Activated CD8-positive, alpha-beta memory T cell treated with anti-CD3 and anti-CD28 coated beads for 24 hours (primary cell): ENCODE results near the gene PLA2G4E.

Source experiments
- DNase-seq: peaks from one replicate; pipeline ENCODE4 v3.0.0-alpha.2; 2020

Gene PLA2G4E, protein sequence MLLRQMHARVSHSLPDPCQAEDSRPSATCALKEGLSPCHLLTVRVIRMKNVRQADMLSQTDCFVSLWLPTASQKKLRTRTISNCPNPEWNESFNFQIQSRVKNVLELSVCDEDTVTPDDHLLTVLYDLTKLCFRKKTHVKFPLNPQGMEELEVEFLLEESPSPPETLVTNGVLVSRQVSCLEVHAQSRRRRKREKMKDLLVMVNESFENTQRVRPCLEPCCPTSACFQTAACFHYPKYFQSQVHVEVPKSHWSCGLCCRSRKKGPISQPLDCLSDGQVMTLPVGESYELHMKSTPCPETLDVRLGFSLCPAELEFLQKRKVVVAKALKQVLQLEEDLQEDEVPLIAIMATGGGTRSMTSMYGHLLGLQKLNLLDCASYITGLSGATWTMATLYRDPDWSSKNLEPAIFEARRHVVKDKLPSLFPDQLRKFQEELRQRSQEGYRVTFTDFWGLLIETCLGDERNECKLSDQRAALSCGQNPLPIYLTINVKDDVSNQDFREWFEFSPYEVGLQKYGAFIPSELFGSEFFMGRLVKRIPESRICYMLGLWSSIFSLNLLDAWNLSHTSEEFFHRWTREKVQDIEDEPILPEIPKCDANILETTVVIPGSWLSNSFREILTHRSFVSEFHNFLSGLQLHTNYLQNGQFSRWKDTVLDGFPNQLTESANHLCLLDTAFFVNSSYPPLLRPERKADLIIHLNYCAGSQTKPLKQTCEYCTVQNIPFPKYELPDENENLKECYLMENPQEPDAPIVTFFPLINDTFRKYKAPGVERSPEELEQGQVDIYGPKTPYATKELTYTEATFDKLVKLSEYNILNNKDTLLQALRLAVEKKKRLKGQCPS

DNA sequence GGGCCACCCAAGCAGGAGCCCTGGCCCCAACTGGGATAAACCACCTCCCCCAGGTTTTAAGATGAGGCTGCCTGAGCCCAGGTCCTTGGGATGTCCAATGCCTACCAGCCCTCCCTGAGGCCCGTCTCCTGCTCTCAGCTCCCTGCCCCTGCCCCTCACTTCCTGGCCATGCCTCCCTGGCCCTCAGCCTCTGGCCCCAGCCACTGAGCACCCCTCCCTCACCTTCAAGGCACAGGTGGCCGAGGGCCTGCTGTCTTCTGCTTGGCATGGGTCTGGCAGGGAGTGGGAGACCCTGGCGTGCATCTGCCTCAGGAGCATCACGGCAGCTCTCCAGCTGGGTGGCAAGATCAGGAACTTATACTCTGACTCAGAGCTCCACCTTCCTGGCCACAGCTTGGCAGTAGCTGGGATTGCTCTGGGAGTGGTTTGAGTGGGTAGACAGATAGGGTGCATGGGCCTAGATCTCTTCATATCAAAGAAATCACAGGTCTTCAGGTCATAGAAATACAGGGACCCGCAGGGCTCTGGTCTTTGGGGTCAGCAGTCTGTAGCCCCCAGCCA lies at the start of gene PLA2G4E:
PLA2G4E (minus strand) TSS at position 330 of the 561 bp plus-strand sequence; CDS start at position 318, 12 bp downstream.
- DNase-seq: no peak

DNA sequence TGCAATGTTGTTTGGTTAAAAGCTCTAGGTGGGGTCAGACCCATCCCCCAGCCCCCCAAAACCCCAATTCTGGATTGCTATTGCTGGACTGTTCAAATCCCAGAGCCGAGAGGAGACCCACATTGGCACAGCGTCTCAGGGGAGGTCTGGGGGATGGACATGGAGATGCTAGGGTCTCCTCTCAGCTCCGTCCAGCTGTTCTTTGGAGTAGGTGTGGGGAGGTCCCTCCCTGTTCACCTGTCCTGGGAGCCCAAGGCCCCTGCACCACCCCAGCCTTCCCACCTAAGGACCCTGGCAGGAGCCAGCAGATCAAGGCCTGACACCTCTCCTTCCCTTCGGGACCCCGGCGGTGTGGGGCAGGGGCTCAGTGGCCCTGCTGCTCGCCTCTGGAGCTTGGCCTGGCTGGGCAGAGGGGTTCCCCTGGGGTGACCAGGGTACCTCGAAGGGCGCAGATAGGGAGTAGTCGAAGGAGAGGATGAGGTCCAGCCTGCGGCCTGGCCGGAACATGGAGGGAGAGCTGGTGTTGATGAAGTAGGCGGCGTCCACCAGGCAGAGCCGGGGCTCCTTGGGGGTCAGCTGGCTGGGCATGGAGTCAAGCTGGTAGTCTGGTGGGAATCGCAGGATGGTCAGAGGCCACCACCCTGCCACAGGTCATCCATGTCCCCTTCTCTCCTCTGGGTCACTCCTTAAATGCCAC lies 49.6 kb upstream of the PLA2G4E start:
- no peak for DNase-seq

DNA sequence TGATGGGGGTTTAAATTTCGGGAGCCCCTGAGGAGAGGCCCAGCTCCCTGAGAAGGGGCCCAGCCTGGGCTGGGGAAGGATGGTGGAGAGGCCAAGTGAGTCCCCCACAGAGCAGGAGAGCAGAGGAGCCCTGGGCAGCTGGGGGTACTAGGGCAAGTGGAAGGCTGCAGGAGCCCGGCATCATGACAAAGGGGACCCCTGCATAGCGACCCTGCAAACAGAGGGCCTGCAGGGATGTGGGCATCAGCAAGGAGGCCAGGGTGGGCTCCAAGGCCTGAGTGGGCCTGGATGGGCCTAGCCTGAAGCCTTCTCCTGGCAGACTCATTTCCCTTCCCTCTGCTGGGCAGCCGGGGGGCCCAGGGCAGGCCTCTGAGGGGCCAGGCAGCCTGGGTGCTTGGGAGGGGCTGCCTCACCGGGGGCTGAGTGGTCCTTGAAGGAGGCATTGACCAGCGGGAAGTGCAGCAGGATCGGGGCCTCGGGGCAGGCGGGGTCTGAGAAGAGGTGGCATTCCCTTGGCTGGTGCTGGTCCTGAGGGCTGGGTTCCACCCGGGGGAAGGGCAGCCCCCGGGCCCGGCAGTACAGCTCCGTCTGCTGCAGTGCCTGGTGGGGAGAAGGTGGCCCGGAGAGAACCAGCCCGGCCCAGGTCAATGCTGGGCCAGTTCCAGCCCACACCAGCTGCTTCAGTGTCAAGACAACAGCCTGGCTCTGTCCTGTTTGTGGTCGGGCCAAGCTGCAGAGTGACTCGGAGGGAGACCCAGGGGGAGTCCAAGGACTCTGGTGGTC lies 48.8 kb upstream of the PLA2G4E start:
- DNase-seq: no peak

DNA sequence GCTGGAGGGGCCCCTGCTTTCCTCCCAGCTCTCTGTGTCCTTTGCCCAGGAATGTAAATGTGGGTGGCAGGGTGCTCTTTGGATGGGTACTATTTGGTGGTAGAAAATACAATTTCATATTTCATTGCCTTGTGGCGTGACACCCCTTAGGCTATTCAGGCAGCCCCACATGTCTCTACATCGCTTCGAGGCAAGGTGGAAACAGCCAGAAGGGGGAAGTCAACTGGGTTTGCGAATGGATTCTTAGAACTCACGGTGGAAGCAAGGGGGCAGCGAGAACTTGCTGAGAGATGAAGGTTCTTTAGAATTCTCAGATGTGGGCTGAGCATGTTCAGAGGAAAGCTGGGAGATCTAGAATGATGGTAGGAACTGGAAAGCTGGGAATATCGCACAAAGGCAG lies 48.2 kb upstream of the PLA2G4E start:
- DNase-seq: no peak

DNA sequence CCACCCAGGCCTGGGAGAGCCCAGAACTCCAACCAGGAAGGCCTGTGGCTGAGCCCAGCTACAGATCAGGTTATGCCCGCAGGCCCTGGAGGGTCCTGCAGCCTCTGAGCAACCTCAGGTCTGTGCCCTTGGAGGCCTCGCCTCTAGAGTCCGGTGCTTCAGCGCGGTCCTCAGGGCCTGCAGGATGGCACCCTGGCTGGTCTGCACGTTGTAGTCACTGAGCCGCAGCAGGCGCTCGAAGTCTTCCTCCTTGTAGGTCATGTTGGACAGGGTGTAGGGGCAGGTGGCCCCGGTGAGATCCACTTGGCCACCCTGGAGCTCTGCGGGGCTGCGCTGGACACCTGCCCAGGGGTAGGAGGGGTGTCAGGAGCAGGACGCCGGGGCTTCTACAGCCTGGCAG lies 47.8 kb upstream of the PLA2G4E start:
- no peak for DNase-seq

DNA sequence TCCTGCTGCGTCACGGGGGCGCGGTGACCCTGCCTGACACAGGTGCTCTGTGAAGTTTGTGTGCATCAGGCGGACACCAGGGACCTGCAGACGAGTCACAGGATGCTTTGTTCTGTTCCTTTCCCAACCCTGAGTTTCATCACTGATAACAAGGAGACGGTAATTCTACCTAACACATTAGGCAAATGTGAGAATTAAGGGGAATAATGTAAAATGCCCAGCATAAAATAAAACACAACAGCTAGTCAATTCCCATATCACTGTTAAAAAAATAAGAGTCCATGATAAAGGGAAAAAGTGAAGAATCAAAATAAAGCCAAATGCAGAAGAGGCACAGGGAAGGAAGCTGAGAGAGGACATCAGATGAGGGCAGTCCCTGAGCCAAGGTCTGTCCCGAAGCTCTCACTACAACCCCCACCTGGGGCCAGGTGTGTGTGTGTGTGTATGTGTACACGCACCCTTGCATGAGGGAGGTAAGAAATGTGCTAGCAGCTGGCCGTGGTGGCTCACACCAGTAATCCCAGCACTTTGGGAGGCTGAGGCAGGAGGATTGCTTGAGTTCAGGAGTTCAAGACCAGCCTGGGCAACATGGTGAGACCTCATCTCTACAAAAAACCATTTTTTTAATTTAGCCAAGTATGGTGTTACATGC lies 46.0 kb upstream of the PLA2G4E start:
- DNase-seq: no peak

DNA sequence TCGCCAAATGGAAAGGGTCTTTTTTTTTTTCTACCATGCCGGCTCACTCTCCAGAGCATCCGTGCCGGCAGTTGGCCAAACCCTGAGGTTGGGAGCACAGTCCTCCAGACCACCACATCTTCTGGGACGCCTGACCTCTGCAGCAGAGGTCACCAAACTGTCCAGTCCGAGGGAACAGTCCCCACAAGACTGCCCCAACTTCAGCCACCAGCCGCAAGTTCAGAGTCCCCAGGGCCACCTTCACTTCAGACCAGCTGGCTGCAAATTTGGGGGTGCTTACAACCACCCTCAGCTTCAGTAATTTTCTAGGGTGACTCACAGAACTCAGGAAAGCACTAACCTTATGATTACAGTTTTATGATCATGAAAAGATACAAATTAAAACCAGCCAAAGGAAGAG lies 44.6 kb upstream of the PLA2G4E start:
- no peak for DNase-seq

DNA sequence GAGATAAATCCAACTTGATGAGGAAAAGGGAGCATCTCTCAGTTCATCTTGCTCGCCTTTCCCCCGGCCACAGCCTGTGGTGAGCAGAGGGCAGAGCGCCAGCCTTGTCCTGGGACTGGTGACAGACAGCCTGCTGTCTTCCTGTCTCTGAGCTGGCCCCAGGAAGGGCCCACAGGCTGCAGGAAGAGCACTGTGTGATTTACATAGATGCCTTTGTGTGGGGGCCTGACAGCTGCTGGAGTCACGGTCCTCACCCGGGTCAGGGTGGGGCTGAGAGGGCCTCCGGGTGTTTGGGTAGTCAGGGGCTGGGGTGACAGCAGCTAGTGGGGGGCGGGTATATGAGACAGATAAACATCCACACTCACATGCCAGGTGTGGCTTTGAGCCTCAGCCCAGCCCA lies 44.2 kb upstream of the PLA2G4E start:
- DNase-seq: peak; percentile 45

DNA sequence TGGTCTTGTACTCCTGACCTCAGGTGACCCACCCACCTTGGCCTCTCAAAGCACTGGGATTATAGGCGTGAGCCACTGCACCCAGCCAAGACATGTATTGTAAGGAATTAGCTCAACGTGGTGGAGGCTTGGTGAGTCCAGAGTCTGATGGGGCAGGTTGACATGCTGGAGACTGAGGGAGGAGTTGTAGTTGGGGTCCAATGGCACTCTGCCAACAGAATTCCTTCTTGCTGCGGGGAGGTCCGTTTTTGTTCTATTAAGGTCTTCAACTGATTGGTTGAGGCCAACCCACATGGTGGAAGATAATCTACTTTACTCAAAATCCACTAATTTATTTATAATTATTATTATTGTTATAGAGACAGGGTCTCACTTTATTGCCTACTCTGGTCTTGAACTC lies 43.4 kb upstream of the PLA2G4E start:
- no peak for DNase-seq

DNA sequence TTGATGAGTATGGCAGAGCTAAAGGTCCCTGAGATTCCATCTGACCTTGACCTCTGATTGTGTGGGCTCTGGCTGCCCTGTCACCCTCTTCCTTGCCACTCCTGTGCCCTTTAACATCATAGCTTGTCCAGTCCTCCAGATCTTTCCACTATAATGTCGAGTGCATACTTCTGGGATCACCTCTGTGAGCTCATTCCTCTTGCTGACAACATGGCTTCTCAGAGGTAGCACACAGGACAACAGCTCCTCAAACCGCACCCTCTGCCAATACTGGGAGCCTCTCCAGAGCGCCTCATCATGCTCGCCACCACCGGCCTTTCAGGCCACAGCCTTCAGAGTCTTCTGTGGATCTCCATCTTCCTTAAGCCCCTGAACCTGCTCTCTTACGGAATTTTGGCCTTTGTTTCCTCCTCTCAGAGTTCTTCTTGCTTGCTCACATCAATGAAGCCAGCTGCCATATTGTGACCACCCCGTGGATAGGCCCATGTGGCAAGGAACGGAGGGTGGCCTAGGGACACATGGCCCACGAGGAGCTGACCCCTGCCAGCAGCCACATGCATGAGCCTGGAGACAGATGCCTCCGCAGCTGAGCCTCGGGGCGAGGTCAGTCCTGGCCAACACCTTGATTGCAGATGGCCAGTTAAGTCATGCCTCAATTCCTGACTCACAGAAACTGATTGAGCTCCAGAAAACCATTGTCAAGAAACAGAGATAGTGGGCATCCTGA lies 42.4 kb upstream of the PLA2G4E start:
- DNase-seq: no peak

DNA sequence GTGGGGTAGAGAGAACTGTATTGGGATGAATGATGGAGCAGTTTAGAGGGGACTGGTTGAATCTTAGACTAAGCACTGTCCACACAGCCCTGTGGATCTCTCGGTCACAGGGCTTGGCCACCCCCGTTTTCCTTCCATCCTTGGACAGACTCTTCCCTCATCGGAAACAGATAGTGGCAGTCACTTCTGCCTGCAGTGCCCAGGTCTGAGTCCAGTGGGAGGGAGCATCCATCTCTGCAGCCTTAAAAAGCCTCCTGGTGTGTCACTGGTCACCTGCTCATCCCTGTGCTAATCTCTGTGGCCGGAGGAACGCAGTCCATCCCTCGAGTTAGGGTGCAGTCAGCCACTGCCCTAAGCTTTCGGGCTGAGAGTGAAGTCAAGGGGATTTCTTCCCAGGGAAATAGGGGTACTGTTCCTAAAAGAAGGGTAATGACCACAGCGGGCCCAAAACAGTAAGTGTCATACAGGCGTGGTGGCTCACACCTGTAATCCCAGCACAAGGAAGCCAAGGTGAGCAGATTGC lies 41.5 kb upstream of the PLA2G4E start:
- no peak for DNase-seq

DNA sequence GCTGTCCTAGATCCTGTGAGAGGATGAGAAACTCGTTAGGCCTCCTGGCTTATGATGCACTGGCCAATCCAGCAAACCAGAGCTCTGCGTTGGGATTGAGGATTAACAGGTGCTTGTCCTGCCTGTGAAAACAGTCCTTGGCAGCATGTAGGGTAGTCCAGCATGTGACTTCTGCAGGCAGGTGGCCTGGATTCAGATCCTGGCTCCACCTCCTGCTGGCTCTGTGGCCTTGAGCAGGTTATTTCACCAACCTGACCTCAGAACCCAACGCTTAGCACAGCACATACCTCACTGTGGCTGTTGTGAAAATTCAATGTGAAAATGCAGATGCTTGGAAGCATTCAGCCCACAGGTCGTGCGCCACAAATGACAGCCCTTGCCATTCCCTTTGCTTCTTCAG lies 40.0 kb upstream of the PLA2G4E start:
- DNase-seq: no peak

DNA sequence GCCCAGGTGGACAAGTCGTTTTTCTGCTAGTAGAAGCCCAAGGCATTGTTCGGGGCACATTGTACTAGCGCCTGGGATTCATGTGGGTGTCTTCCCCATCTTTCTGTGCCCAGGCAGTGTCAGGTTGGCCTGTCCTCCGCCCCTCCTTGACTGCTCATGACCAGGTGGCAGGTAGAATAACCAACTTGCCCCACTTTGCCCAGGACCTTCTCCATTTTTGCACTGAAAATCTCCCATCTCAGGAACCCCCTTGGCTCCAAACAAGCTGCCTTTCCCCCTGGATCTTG lies 39.6 kb upstream of the PLA2G4E start:
- no peak for DNase-seq

DNA sequence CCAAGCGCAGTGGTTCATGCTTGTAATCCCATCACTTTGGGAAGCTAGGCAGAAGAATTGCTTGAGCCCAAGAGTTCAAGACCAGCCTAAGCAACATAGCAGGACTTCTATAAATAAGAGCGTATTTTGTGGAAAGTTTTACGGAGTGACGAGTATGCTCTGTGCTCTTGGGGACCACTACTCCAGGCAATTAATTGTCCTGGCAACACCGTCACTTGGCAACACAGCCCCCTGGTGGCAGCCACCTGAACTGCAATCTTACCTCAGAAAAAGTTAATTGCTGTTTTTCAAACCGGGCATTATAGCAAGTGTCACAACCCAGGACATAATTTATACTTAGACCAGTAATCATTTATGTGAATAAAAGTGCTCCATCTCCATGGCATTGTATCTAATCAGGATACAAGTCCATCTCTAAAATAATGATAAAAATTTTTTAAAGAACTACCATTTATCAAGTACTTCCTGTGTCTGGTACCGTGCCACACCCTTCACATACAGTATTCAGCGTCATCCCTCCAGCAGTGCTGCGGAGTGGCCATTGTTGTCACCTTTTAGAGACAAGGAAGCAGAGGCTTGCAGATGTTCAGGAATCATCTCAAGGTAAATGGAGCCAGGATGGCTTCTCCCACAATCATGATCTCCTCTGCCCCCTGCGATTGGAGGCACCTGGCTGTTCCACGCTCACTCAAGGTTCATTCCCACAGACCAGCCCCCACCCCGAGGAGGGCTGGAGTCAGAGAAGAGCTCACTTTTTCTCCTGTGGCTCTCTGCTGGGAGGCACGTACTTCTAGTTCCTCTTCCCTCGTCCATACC lies 39.0 kb upstream of the PLA2G4E start:
- peak; percentile 89 for DNase-seq

DNA sequence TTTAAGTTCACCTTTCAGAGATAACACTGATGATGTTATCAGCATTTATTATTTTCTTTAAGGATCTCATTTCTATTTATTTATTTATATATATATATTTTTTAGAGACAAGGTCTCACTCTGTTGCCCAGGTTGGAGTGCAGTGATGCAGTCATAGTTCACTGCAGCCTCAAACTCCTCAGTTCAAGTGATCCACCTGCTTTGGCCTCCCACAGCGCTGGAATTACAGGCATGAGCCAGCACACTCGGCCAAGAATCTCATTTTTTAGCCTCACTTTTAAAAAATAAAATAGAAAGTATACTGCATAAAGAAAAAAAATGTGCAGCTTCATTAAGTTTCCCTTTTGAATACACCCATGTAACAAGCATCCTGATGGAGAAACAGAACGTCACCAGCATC lies 37.9 kb upstream of the PLA2G4E start:
- no peak for DNase-seq

DNA sequence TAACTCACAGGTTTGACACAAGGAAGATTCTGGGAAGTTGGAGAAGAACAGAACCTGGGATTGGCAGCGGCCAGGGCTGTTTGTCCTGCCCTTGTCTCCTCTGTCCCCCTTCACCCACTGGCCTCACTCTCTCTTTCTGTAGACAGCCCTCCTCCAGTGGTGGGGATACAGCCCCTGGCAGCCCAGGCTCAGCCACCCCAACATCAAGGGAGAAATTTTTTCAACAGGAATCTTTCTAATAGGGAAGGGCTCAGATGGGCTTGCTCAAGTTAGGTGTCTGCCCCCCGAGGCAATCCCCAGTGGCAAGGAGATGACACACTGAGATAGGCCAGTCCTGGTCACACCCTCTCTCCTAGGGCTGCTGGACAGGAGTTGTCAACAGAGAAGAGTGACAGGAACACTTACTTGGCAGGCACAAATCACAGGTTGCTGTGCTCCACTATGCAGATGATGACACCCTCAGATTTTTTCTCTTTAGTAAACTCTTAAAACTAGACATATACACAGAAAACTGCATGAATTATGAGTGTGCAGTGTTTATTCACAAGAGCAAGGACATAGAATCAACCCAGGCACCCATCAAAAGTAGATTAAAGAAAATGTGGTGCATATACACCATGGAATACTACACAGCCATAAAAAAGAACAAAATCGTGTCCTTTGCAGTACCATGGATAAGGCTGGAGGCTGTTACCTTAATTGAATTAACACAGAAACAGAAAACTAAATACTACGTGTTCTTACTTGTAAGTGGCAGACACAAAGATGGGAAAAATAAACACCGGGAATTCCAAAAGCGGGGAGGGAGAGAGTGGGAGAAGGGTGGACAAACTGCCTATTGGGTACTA lies 37.2 kb upstream of the PLA2G4E start:
- DNase-seq: peak; percentile 51

DNA sequence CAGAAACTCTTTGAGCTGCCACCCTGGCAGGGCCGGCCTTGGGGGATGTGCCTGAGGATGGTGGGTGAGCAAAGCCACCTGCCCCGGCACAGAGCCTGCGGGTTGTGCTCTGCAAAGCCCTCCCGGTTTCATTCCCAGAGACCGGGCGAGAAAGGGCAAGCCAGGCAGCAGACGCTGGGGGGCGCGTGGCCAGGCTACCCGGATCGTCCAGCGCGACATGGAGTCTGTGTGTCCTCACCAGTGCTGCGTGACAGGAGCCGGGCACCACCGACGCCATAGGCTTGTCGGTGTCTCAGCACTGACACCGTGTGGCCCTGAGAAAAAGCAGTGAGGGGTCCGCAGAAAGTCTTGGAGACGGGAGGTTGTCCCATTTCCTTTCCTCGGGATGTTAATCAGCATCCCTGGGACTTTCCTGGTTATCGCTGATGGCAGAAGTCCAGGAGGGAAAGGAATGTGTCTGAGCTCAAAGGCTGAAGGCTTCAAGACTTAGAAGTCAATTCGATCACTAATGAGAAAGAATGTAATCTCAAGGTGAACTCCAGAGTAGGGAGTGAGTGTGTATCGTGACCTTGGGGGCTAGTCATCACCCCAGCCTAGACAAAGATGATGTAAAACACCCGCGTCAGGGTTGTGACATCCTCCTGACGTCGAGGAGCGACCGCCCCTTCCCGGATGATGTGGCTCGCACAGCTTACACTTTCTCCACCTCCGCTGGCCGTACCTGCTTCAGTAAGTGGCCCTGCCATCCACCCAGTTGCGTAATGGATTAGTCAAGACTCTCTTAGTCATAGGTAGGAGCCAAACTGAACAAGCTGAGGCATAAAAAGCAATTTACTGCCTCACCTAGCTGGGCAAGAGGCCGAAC lies 36.3 kb upstream of the PLA2G4E start:
- peak; percentile 78 for DNase-seq

DNA sequence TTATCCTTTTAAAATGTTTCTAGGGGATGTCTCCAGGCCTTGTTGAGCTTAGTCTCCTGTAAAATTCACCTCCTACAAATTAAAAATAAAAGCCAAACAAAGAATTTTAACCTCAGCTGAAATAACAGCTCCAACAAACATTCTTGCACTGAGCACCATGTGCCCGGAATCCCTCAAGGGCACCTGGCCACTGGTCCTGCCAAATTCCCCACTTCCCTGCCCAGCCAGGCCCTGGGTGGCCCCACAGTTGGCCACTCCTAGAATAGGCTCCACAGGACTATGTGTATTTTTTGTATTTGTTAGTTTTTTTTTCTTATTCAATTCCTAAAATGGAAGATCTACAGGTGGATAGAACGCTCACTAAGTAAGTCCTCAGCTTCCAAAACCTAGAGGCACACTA lies 33.1 kb upstream of the PLA2G4E start:
- DNase-seq: no peak
